T-cell (primary cell): ENCODE measurements around the gene JAZF1. TPM values are rescaled to one million over a fixed set of nuclear protein-coding genes. Genes with fewer than 3 reads are reported as not detected.

ENCODE experiments used
- ATAC-seq, 4 experiments: fragments of 200-7000 bp in 3 of 4; fragments of 150-1000 bp in 1 of 4; cut with Tn5 transposase; replicated peaks in 1 of 4; 1 replicate in 3 of 4; 2 replicates in 1 of 4; pipeline ENCODE4 v1.10.0; 2021; ENCODE audit warnings: moderate library complexity in 3 of 4, mild to moderate bottlenecking in 2 of 4, moderate number of reproducible peaks in 1 of 4
- CTCF ChIA-PET, 2 donors: fragments of 300-600 bp; sonication (Branson Sonifier 250); formaldehyde crosslinking; loops; one replicate each; lab custom pipeline; 2022; ENCODE audit warnings: antibody characterized with exemption in 2 of 2; lab: Charles Lee
- POLR2A ChIA-PET, 2 donors: fragments of 300-600 bp; sonication (Branson Sonifier 250); formaldehyde crosslinking; loops; one replicate each; lab custom pipeline; 2022; ENCODE audit warnings: antibody characterized with exemption in 2 of 2; lab: Charles Lee
- DNase-seq, 35 experiments: peaks; one replicate each; pipeline versions ENCODE4 v3.0.0 to v3.0.0-alpha.2; 2013 to 2023
- H3K27ac ChIP-seq: one replicate; pipeline ENCODE4 v1.5.1; 2013; ENCODE audit warnings: low read length
- H3K27me3 ChIP-seq, 2 experiments: replicated peaks in 1 of 2; 1 replicate in 1 of 2; 2 replicates in 1 of 2; pipeline versions ENCODE4 v1.6.1 to v1.7.0; 2013; ENCODE audit warnings: low read length in 1 of 2, mixed read lengths in 1 of 2; ENCODE audit not compliant: control insufficient read depth in 2 of 2, insufficient read depth in 2 of 2; ENCODE audit errors: extremely low read depth in 1 of 2
- H3K36me3 ChIP-seq, 2 donors: 1 replicate in 1 of 2; 2 replicates in 1 of 2; pipeline versions ENCODE4 v1.6.1 to v1.7.0; 2013; ENCODE audit warnings: low read length in 1 of 2; ENCODE audit not compliant: control insufficient read depth in 2 of 2, insufficient read depth in 1 of 2; ENCODE audit errors: extremely low read depth in 1 of 2
- H3K4me1 ChIP-seq, 2 experiments: 1 replicate in 1 of 2; 2 replicates in 1 of 2; pipeline versions ENCODE4 v1.6.1 to v1.7.0; 2013; ENCODE audit warnings: low read length in 2 of 2, mixed read lengths in 1 of 2; ENCODE audit not compliant: insufficient read depth in 2 of 2, control insufficient read depth in 1 of 2; ENCODE audit errors: extremely low read depth in 1 of 2
- H3K4me3 ChIP-seq, 2 donors: 1 replicate in 1 of 2; 2 replicates in 1 of 2; pipeline versions ENCODE4 v1.5.1 to v1.7.0; 2013; ENCODE audit warnings: mild to moderate bottlenecking in 2 of 2, low read length in 1 of 2, moderate library complexity in 1 of 2; ENCODE audit not compliant: control insufficient read depth in 1 of 2; ENCODE audit errors: extremely low read depth in 1 of 2
- H3K9me3 ChIP-seq: 2 replicates; pipeline ENCODE4 v1.7.0; 2013
- H3K27ac Mint-ChIP-seq, 2 donors: one replicate each; pipeline ENCODE4 v1.8.0; 2020 to 2021; ENCODE audit warnings: mild to moderate bottlenecking in 2 of 2, mixed read lengths in 2 of 2
- H3K27me3 Mint-ChIP-seq, 2 donors: one replicate each; pipeline ENCODE4 v1.8.0; 2021 to 2022; ENCODE audit warnings: mixed read lengths in 2 of 2
- H3K36me3 Mint-ChIP-seq: one replicate; pipeline ENCODE4 v1.8.0; 2021; ENCODE audit warnings: mixed read lengths
- H3K4me1 Mint-ChIP-seq, 3 donors: one replicate each; pipeline ENCODE4 v1.8.0; 2020 to 2022; ENCODE audit warnings: mixed read lengths in 3 of 3, mild to moderate bottlenecking in 1 of 3
- H3K4me3 Mint-ChIP-seq, 3 donors: one replicate each; pipeline ENCODE4 v1.8.0; 2020 to 2022; ENCODE audit warnings: mild to moderate bottlenecking in 3 of 3, mixed read lengths in 3 of 3, moderate library complexity in 3 of 3
- H3K9me3 Mint-ChIP-seq, 3 donors: one replicate each; pipeline ENCODE4 v1.8.0; 2020 to 2022; ENCODE audit warnings: mixed read lengths in 3 of 3
- WGBS: methylation state at CpG from one replicate; pipeline ENCODE4 v1.1.5; 2013; ENCODE audit warnings: missing lambda C conversion rate; ENCODE audit not compliant: insufficient coverage; 5-methylcytosine and 5-hydroxymethylcytosine counted together
- total RNA-seq, 35 experiments: library from RNA in 6 of 35; stranded (reverse) in 6 of 35; fragments of 120-200 nt in 1 of 35; gene quantifications; one replicate each; pipeline versions ENCODE4 v1.2.1 to v1.2.4 and lab custom pipeline; 2013 to 2026

JAZF1 gene
- total RNA-seq, 5 donors from 2014 or later (not counting 1 experiment from before 2014, with no cell fraction given): 9.6 to 22.1 (median 15.9) TPM

DNA sequence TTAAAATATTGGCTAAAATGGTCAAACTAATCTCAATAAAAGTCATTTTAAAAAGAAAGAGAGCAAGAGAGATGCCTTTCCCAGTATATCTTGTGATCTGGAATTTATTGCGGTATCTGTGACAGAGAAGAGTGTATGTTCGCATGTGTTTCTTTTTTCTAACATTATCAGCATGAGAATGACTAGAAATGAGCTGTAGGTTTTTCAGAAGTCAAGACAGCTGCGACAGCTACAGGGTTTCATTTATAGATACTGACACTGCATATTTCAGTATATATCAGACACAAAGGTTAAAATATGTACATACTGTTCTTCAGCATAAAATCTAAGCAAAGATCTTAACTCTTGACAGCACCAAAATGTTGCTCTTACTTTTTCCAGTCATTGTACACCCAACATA lies 215.8 kb downstream of the JAZF1 start:
- WGBS: no CpG with 5 or more reads among the region's 3 CpGs
- CTCF ChIA-PET: no interaction called here
- Histone ChIP-seq H3K4me1 (no peaks in the 10 kb centered on the region), H3K4me3 (no peak overlapping the region), H3K36me3 (no peaks in the 10 kb centered on the region), H3K27ac (no peak overlapping the region), H3K27me3 (no peaks in the 10 kb centered on the region), H3K9me3 (no peaks in the 10 kb centered on the region)
- H3K27me3 Mint-ChIP-seq: no peaks in the 10 kb centered on the region
- no peak overlapping the region for H3K27ac Mint-ChIP-seq
- no peak overlapping the region for H3K4me3 Mint-ChIP-seq
- DNase-seq (no peak), ATAC-seq (no peak)
- no peaks in the 10 kb centered on the region for H3K9me3 Mint-ChIP-seq
- peaks cover 0 to 26% (median 9%) of the 10 kb centered on the region in 3 donors for H3K4me1 Mint-ChIP-seq
- H3K36me3 Mint-ChIP-seq: peaks cover 10% of the 10 kb centered on the region
- POLR2A ChIA-PET: interaction anchor here in 1 of 2 donors (1.1 kb wide), 1 partner anchor 12 kb away, joined by 3 read pairs; no protein-coding TSS in a partner anchor

- H3K9me3 Mint-ChIP-seq: no peaks in the 10 kb centered on the region
- no peak overlapping the region for H3K27ac ChIP-seq
- H3K4me1 ChIP-seq: no peaks in the 10 kb centered on the region
- H3K27me3 ChIP-seq: no peaks in the 10 kb centered on the region
- no peak for DNase-seq
- no peak overlapping the region for H3K4me3 ChIP-seq
- no CpG with 5 or more reads among the region's 1 CpG for WGBS
- no peaks in the 10 kb centered on the region for H3K9me3 ChIP-seq
- no peak for ATAC-seq
- POLR2A ChIA-PET: interaction anchor here in 1 of 2 donors (0.8 kb wide), 1 partner anchor 63 kb away, joined by 12 read pairs; no protein-coding TSS in a partner anchor
- H3K36me3 ChIP-seq: no peaks in the 10 kb centered on the region
- no peaks in the 10 kb centered on the region for H3K27me3 Mint-ChIP-seq
- CTCF ChIA-PET: interaction anchor here (0.6 kb wide), 5 partner anchors 34 to 388 kb away, joined by 3 to 6 read pairs (median 4); no protein-coding TSS in a partner anchor
- no peak overlapping the region for H3K27ac Mint-ChIP-seq
- peaks cover 0 to 20% (median 9%) of the 10 kb centered on the region in 3 donors for H3K4me1 Mint-ChIP-seq
- H3K36me3 Mint-ChIP-seq: peaks cover 10% of the 10 kb centered on the region
- H3K4me3 Mint-ChIP-seq: no peak overlapping the region
Observed at GRCh38 chr7:27963056-27963455, 217.5 kb downstream of the JAZF1 start.

DNA sequence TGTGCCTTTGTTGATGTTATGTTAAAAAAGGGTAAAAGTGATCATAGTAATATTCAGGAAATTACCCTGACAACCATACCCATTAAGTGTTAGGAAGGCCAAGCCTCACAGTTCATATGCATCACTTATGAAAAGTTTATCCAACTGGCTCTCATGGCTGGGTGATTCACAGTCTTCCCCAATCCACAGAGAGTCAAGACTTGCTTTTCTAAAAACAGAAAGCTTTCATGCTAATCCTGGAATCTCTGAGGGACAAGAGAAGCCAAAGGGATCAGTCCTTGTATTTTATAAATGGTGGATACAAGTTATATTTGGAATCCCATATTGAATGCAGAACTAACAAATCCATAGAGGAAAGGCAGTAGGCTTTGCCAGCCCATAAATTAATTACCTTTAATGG lies 218.3 kb downstream of the JAZF1 start:
- H3K36me3 ChIP-seq: no peaks in the 10 kb centered on the region
- no peak overlapping the region for H3K4me3 ChIP-seq
- CTCF ChIA-PET: no interaction called here
- H3K27me3 ChIP-seq: no peaks in the 10 kb centered on the region
- H3K27me3 Mint-ChIP-seq: no peaks in the 10 kb centered on the region
- no peak overlapping the region for H3K27ac ChIP-seq
- no peaks in the 10 kb centered on the region for H3K9me3 Mint-ChIP-seq
- DNase-seq: no peak
- H3K4me1 Mint-ChIP-seq: peaks cover 0 to 19% (median 5%) of the 10 kb centered on the region in 3 donors
- POLR2A ChIA-PET: no interaction called here
- no peak for ATAC-seq
- H3K4me1 ChIP-seq: no peaks in the 10 kb centered on the region
- H3K4me3 Mint-ChIP-seq: no peak overlapping the region
- H3K36me3 Mint-ChIP-seq: peaks cover 10% of the 10 kb centered on the region
- H3K9me3 ChIP-seq: no peaks in the 10 kb centered on the region
- no peak overlapping the region for H3K27ac Mint-ChIP-seq

- Histone ChIP-seq H3K27ac (no peak overlapping the region), H3K4me1 (no peaks in the 10 kb centered on the region), H3K27me3 (no peaks in the 10 kb centered on the region), H3K36me3 (no peaks in the 10 kb centered on the region), H3K9me3 (no peaks in the 10 kb centered on the region), H3K4me3 (no peak overlapping the region)
- Mint-ChIP-seq H3K4me1 (peaks cover 0 to 14% (median 5%) of the 10 kb centered on the region in 3 donors), H3K27me3 (no peaks in the 10 kb centered on the region), H3K4me3 (no peak overlapping the region), H3K27ac (no peak overlapping the region), H3K36me3 (peaks cover 10% of the 10 kb centered on the region), H3K9me3 (no peaks in the 10 kb centered on the region)
- ChIA-PET CTCF (no interaction called here), POLR2A (no interaction called here)
- no CpG with 5 or more reads among the region's 5 CpGs for WGBS
- DNase-seq (no peak), ATAC-seq (no peak)
Observed at GRCh38 chr7:27961255-27961654, 219.3 kb downstream of the JAZF1 start.

DNA sequence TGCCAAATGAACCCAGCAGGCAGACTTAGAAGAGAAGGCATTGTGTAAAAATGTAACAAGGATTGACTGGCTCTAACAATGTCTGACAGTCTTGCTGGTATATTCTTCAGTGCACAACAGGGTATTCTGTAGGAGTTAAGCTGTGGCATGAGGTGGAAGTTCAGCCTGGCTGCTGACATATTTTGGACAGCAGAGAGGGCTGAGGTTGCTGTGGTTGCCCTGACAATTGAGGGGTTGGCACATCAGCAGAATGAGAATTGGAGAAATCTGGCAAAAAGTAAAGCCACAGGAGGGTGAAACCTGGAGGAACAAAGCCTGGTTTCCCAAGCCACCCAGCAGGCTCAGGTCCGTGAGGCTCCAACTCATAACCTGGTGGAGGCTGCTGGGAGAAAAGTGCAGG lies 220.2 kb downstream of the JAZF1 start:
- no peak overlapping the region for H3K27ac Mint-ChIP-seq
- H3K9me3 Mint-ChIP-seq: no peaks in the 10 kb centered on the region
- H3K4me1 Mint-ChIP-seq: peaks cover 0 to 12% (median 0%) of the 10 kb centered on the region in 3 donors
- Histone ChIP-seq H3K4me3 (no peak overlapping the region), H3K9me3 (no peaks in the 10 kb centered on the region), H3K4me1 (no peaks in the 10 kb centered on the region), H3K36me3 (no peaks in the 10 kb centered on the region), H3K27ac (no peak overlapping the region), H3K27me3 (no peaks in the 10 kb centered on the region)
- WGBS: 89% methylated on average over 1 of the region's 1 CpG
- peaks cover 10% of the 10 kb centered on the region for H3K36me3 Mint-ChIP-seq
- no peak overlapping the region for H3K4me3 Mint-ChIP-seq
- CTCF ChIA-PET: no interaction called here
- ATAC-seq: no peak
- no peak for DNase-seq
- POLR2A ChIA-PET: no interaction called here
- no peaks in the 10 kb centered on the region for H3K27me3 Mint-ChIP-seq

DNA sequence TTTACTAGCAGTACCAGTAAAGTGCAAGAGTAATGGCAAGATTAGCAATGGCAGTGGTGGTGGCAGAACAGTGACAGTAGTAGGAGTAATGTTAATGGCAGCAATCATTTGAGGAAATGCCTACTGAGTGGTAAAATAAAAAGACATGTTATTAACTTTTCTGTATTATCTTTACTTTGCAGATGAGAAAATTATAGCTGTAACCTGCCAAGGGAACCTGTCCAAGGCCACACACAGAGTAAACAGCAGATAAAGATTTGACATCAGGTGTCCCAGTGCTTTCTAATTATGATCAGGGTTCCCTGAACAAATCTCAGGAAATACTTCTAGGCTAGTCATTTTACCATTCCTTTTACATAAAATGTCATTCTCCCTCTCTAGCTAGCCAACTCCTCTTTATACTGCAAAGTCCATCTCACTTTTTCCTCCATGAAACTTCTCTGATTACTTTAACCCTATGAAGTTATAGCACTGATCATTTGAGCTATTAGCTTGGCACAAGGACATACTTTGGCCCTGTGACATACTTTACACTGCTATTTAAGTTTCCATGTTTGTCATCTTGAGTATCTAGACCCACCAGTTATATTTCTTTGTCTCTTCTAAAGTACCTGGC lies 221.6 kb downstream of the JAZF1 start:
- Mint-ChIP-seq H3K4me1 (peaks cover 7 to 20% (median 9%) of the 10 kb centered on the region in 3 donors), H3K9me3 (no peaks in the 10 kb centered on the region), H3K27me3 (no peaks in the 10 kb centered on the region), H3K27ac (no peak overlapping the region), H3K4me3 (no peak overlapping the region), H3K36me3 (peaks cover 9% of the 10 kb centered on the region)
- ATAC-seq: no peak
- no peak for DNase-seq
- Histone ChIP-seq H3K27ac (no peak overlapping the region), H3K4me1 (peaks cover 1 to 3% of the 10 kb centered on the region in 2 experiments), H3K27me3 (no peaks in the 10 kb centered on the region), H3K4me3 (no peak overlapping the region), H3K9me3 (no peaks in the 10 kb centered on the region), H3K36me3 (no peaks in the 10 kb centered on the region)
- POLR2A ChIA-PET: no interaction called here
- CTCF ChIA-PET: no interaction called here
